Erythroblast (primary cell): ENCODE results near the gene PWWP2B.

ENCODE experiments used
- GATA1 ChIP-seq: IDR thresholded peaks from 2 replicates; pipeline ENCODE4 v1.6.1; 2011; ENCODE audit warnings: low read depth, mild to moderate bottlenecking, control low read depth, low read length, moderate library complexity
- POLR2A ChIP-seq: IDR thresholded peaks from 2 replicates; pipeline ENCODE4 v1.6.1; 2011; ENCODE audit warnings: mild to moderate bottlenecking, low read length

DNA sequence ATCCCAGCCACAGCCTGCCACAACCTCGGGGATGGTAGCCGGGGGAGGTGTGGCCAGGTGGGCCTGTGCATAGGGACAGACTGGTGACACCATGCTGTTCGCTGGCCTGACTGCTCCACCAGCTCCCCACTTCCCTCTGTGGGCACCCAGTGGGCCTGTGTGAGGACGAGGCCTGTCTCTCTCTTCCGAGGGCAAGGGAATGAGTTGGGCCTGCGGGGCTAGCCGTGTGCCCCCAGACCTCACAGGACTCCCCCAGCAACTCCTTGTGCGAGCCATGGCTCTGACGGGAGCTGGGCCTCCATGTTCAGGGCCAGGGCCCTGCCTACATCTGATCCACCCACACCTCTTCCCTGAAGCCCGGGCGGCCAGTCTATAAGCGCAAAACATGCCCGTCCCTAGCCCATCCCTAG, 40.5 kb downstream of the PWWP2B start:
- no peak for TF ChIP-seq POLR2A
- no peak for TF ChIP-seq GATA1
